Tibial artery (tissue), 4 donors: Measurements from ENCODE around the gene KCNMA1.
"Not testable (repeated sequence)": the region's sequence is repeated elsewhere in the genome, so short reads cannot be mapped to it uniquely, and the experiment has no call there.

Experiments used
- DNase-seq, 2 donors: peaks; one replicate each; pipeline ENCODE4 v3.0.0-alpha.2; 2019
- H3K27ac ChIP-seq, 2 donors: fragments of 200-600 bp; sonication (generic) in 1 of 2; 1 replicate in 1 of 2; 2 replicates in 1 of 2; pipeline ENCODE4 v1.5.1; 2018 to 2019; ENCODE audit warnings: mild to moderate bottlenecking in 1 of 2
- H3K27me3 ChIP-seq, 2 donors: fragments of 200-600 bp; sonication (generic) in 1 of 2; one replicate each; pipeline versions ENCODE4 v1.5.1 to v1.6.0; 2016 to 2019
- H3K36me3 ChIP-seq, 3 donors: fragments of 200-600 bp; sonication (generic) in 2 of 3; one replicate each; pipeline ENCODE4 v1.5.1; 2016 to 2019; ENCODE audit warnings: mild to moderate bottlenecking in 2 of 3
- H3K4me1 ChIP-seq, 4 donors: fragments of 200-600 bp; sonication (generic) in 2 of 4; 1 replicate in 3 of 4; 2 replicates in 1 of 4; pipeline ENCODE4 v1.5.1; 2016 to 2019
- H3K4me3 ChIP-seq, 2 donors: fragments of 200-600 bp; sonication (generic) in 1 of 2; 1 replicate in 1 of 2; 2 replicates in 1 of 2; pipeline ENCODE4 v1.5.1; 2018 to 2019; ENCODE audit warnings: mild to moderate bottlenecking in 2 of 2
- H3K9me3 ChIP-seq, 3 donors: fragments of 200-600 bp; sonication (generic) in 1 of 3; one replicate each; pipeline ENCODE4 v1.5.1; 2016 to 2019
- CTCF ChIP-seq, 2 experiments: fragments of 200-600 bp in 1 of 2; fragments of 450-650 bp in 1 of 2; IDR thresholded peaks; one replicate each; pipeline ENCODE4 v1.5.1; 2017 to 2019; ENCODE audit warnings: antibody characterized with exemption in 2 of 2, mild to moderate bottlenecking in 1 of 2, moderate library complexity in 1 of 2
- intact Hi-C: fragments of 100-400 bp; cut with DNase I; formaldehyde crosslinking; loops from one replicate; pipeline ENCODE4 v1.15.0; 2023; ENCODE audit warnings: low total_unique reads

KCNMA1 gene

GRCh38 chr10:77522268-77522809 lies 115.3 kb downstream of the KCNMA1 start:
- Histone ChIP-seq H3K9me3 (no peaks in the 10 kb centered on the region), H3K36me3 (no peaks in the 10 kb centered on the region), H3K27me3 (no peaks in the 10 kb centered on the region), H3K4me3 (no peak overlapping the region), H3K4me1 (peaks cover 0 to 69% (median 21%) of the 10 kb centered on the region in 4 donors), H3K27ac (peak overlapping the region in 1 of 2 donors; percentile 21)
- no peak for TF ChIP-seq CTCF (IDR thresholded peaks at IDR 0.05)
- intact Hi-C loops: loop anchor here (10.0 kb wide), 1 partner anchor 112 kb away; the partner anchor contains the start of gene KCNMA1
- DNase-seq: no peak

DNA sequence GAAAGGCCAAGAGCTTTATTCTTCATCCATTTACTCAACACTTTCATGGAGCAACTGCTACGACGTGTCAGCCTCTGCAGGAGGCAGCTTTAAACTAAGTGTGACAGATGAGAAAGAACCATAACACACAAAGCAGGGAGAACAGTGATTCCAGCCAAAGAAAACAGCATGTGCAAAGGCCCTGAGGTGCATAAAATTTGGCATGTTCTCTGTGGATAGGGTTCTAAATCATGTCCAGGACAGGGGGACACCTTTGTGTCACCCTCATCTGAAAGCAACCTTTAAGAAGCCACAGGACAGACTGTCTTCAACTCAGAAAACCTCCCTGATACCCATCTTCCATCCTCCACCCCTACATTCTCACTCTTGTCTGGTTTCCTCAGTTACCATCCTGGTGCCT lies 116.6 kb downstream of the KCNMA1 start:
- TF ChIP-seq CTCF (IDR thresholded peaks at IDR 0.05): no peak
- no peaks in the 10 kb centered on the region for H3K9me3 ChIP-seq
- H3K27ac ChIP-seq: no peak overlapping the region
- H3K36me3 ChIP-seq: no peaks in the 10 kb centered on the region
- H3K27me3 ChIP-seq: no peaks in the 10 kb centered on the region
- no peak for DNase-seq
- H3K4me3 ChIP-seq: no peak overlapping the region
- H3K4me1 ChIP-seq: peaks cover 0 to 55% (median 13%) of the 10 kb centered on the region in 4 donors
- intact Hi-C loops: loop anchor here (10.0 kb wide), 1 partner anchor 114 kb away; the partner anchor contains the start of gene KCNMA1

GRCh38 chr10:77520290-77520689 lies 117.3 kb downstream of the KCNMA1 start:
- no peak for DNase-seq
- TF ChIP-seq CTCF (IDR thresholded peaks at IDR 0.05): no peak

GRCh38 chr10:77519791-77520190 lies 117.8 kb downstream of the KCNMA1 start:
- H3K9me3 ChIP-seq, H3K27ac ChIP-seq, DNase-seq, H3K4me3 ChIP-seq, H3K36me3 ChIP-seq, H3K27me3 ChIP-seq: not testable (repeated sequence)
- H3K4me1 ChIP-seq: peaks cover 0 to 47% (median 17%) of the 10 kb centered on the region in 4 donors
- intact Hi-C loops: loop anchor here (10.0 kb wide), 1 partner anchor 115 kb away; the partner anchor contains the start of gene KCNMA1

More at GRCh38 chr10:77520290-77520689, 117.3 kb downstream of the KCNMA1 start:
- Histone ChIP-seq H3K4me1 (peaks cover 0 to 50% (median 16%) of the 10 kb centered on the region in 4 donors), H3K27ac (no peak overlapping the region), H3K4me3 (no peak overlapping the region), H3K27me3 (no peaks in the 10 kb centered on the region), H3K36me3 (no peaks in the 10 kb centered on the region), H3K9me3 (no peaks in the 10 kb centered on the region)
- intact Hi-C loops: loop anchor here (10.0 kb wide), 1 partner anchor 115 kb away; the partner anchor contains the start of gene KCNMA1

DNA sequence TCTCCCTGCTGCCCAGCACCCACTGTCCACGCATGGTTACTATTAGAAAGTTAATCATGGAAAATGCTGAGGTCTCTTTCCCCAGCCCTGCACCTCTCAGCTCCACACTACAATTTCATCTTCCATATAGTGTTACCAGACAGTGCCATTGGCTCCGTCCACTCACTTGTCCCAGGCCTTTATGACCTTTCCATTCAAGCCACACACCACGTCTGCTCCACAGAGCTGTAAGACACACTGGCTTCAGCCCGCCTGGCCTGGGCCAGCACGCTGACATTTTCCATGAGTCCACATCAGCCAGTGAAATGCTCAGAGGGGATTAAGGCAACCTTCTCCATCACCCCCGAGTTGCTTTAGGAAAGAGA lies 118.7 kb downstream of the KCNMA1 start:
- Histone ChIP-seq H3K4me1 (peaks cover 0 to 47% (median 18%) of the 10 kb centered on the region in 4 donors), H3K9me3 (no peaks in the 10 kb centered on the region), H3K4me3 (no peak overlapping the region), H3K27ac (no peak overlapping the region), H3K27me3 (no peaks in the 10 kb centered on the region), H3K36me3 (no peaks in the 10 kb centered on the region)
- DNase-seq: no peak
- no peak for TF ChIP-seq CTCF (IDR thresholded peaks at IDR 0.05)
- intact Hi-C loops: no loop called here

DNA sequence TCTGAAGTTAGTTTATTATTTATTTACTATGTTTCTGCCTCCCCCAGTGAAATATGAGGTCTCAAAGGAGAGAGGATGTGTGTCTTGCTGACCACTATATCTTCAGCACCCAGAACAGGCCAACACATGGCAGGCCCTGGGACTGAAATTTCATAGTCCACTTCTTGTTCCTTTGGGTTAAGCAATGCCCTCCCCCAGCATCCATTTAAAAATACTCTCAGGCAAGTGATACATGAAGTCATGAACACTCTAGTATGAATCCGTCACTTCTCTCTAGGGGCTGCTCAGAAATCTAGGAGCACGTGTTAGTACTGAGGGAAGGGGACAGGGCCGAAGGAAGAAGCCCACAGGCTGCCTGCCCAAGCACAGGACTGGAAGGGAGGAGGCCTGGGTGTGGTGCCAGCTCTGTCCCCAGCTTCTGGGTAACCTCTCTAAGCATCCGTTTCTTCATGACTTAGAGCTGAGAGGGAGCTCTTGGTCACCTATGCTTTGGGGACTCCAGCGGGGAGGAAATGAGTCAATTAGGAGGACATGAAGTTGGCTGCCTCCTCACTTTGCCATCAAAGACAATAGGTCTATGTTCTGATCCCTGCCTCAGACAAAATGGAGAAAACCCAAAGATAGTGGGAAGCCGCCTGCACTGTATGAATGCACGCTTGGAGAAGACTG lies 119.2 kb downstream of the KCNMA1 start:
- no peak for TF ChIP-seq CTCF (IDR thresholded peaks at IDR 0.05)
- Histone ChIP-seq H3K9me3 (no peaks in the 10 kb centered on the region), H3K4me1 (peaks cover 0 to 47% (median 19%) of the 10 kb centered on the region in 4 donors), H3K27ac (no peak overlapping the region), H3K4me3 (no peak overlapping the region), H3K27me3 (no peaks in the 10 kb centered on the region), H3K36me3 (no peaks in the 10 kb centered on the region)
- intact Hi-C loops: no loop called here
- no peak for DNase-seq
